Trophoblast cell (in vitro differentiated cells and primary cell): ENCODE data around the gene FMO4.
A peak's percentile ranks its signal among the peaks of the same experiment; 100 is the strongest.
"Not testable (repeated sequence)": the region's sequence is repeated elsewhere in the genome, so short reads cannot be mapped to it uniquely, and the experiment has no call there.

Experiments used
- DNase-seq, 2 donors: peaks; one replicate each; pipeline ENCODE4 v3.0.0-alpha.2; 2016
- H2AFZ ChIP-seq: 2 replicates; pipeline ENCODE4 v1.6.1; 2013; ENCODE audit warnings: low read length, moderate library complexity, mild to moderate bottlenecking; ENCODE audit not compliant: insufficient read depth, poor library complexity
- H2AK5ac ChIP-seq: 2 replicates; pipeline ENCODE4 v1.6.1; 2013; ENCODE audit warnings: mild to moderate bottlenecking, low read length
- H2BK120ac ChIP-seq: 2 replicates; pipeline ENCODE4 v1.6.1; 2013; ENCODE audit warnings: low read length, mild to moderate bottlenecking, moderate library complexity; ENCODE audit not compliant: insufficient read depth, poor library complexity
- H2BK12ac ChIP-seq: 2 replicates; pipeline ENCODE4 v1.6.1; 2013; ENCODE audit warnings: mild to moderate bottlenecking, low read length, moderate library complexity
- H2BK5ac ChIP-seq: 2 replicates; pipeline ENCODE4 v1.6.1; 2013; ENCODE audit warnings: low read length, low read depth, moderate library complexity, mild to moderate bottlenecking; ENCODE audit not compliant: poor library complexity
- H3K14ac ChIP-seq: 2 replicates; pipeline ENCODE4 v1.6.1; 2013; ENCODE audit warnings: mild to moderate bottlenecking, low read length
- H3K18ac ChIP-seq: 2 replicates; pipeline ENCODE4 v1.6.1; 2013; ENCODE audit warnings: mild to moderate bottlenecking, low read length
- H3K23ac ChIP-seq: 2 replicates; pipeline ENCODE4 v1.6.1; 2013; ENCODE audit warnings: low read length
- H3K27ac ChIP-seq: 2 replicates; pipeline ENCODE4 v1.5.1; 2013; ENCODE audit warnings: low read depth, mild to moderate bottlenecking, inconsistent platforms, low read length, moderate library complexity
- H3K27me3 ChIP-seq: 2 replicates; pipeline ENCODE4 v1.6.1; 2013; ENCODE audit warnings: inconsistent platforms, mild to moderate bottlenecking, low read length, moderate library complexity; ENCODE audit not compliant: insufficient read depth
- H3K36me3 ChIP-seq, 2 experiments: 1 replicate in 1 of 2; 2 replicates in 1 of 2; pipeline ENCODE4 v1.6.1; 2013; ENCODE audit warnings: low read length in 2 of 2, mild to moderate bottlenecking in 2 of 2, moderate library complexity in 1 of 2; ENCODE audit not compliant: insufficient read depth in 2 of 2, control insufficient read depth in 1 of 2
- H3K4ac ChIP-seq: 2 replicates; pipeline ENCODE4 v1.6.1; 2013; ENCODE audit warnings: low read depth, mild to moderate bottlenecking, low read length, moderate library complexity
- H3K4me1 ChIP-seq, 2 experiments: 1 replicate in 1 of 2; 2 replicates in 1 of 2; pipeline ENCODE4 v1.6.1; 2013; ENCODE audit warnings: low read length in 2 of 2, mild to moderate bottlenecking in 2 of 2, moderate library complexity in 1 of 2; ENCODE audit not compliant: insufficient read depth in 2 of 2, control insufficient read depth in 1 of 2
- H3K4me2 ChIP-seq: 2 replicates; pipeline ENCODE4 v1.6.1; 2013; ENCODE audit warnings: inconsistent platforms, mild to moderate bottlenecking, low read length, moderate library complexity
- H3K4me3 ChIP-seq: 2 replicates; pipeline ENCODE4 v1.5.1; 2013; ENCODE audit warnings: mild to moderate bottlenecking, low read depth, low read length, inconsistent platforms
- H3K79me1 ChIP-seq: one replicate; pipeline ENCODE4 v1.6.1; 2013; ENCODE audit warnings: low read length
- H3K79me2 ChIP-seq: 2 replicates; pipeline ENCODE4 v1.6.1; 2013; ENCODE audit warnings: low read length, mild to moderate bottlenecking; ENCODE audit not compliant: control insufficient read depth, insufficient read depth, poor library complexity
- H3K9ac ChIP-seq: 2 replicates; pipeline ENCODE4 v1.6.1; 2013; ENCODE audit warnings: mild to moderate bottlenecking, low read length
- H3K9me3 ChIP-seq: 2 replicates; pipeline ENCODE4 v1.6.1; 2013; ENCODE audit warnings: low read depth, mild to moderate bottlenecking, control low read depth, inconsistent platforms, low read length; ENCODE audit not compliant: insufficient read depth
- H4K12ac ChIP-seq: 2 replicates; pipeline ENCODE4 v1.6.1; 2013; ENCODE audit warnings: low read depth, mild to moderate bottlenecking, low read length, moderate library complexity
- H4K8ac ChIP-seq: 2 replicates; pipeline ENCODE4 v1.6.1; 2013; ENCODE audit warnings: low read depth, mild to moderate bottlenecking, low read length, moderate library complexity
- H4K91ac ChIP-seq: one replicate; pipeline ENCODE4 v1.6.1; 2013; ENCODE audit warnings: low read depth, mild to moderate bottlenecking, low read length, moderate library complexity
- WGBS: extraction: QIAGEN DNeasy Blood & Tissue Kit; methylation state at CpG from one replicate; pipeline ENCODE4 v1.1.7; 2013; ENCODE audit warnings: missing lambda C conversion rate; ENCODE audit not compliant: insufficient read length, insufficient coverage; ENCODE audit errors: extremely low coverage; 5-methylcytosine and 5-hydroxymethylcytosine counted together

FMO4 gene

DNA sequence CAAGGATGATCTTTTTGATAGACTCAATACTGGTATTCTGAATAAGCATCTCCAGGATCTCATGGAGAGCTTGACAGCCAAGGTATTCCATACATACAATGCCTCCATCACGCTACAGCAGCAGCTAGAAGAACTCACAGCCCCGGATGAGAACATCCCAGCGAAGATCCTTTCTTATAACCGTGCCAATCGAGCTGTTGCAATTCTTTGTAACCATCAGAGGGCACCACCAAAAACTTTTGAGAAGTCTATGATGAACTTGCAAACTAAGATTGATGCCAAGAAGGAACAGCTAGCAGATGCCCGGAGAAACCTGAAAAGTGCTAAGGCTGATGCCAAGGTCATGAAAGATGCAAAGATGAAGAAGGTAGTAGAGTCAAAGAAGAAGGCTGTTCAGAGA is 25.4 kb downstream of the FMO4 start:
- H3K79me1 ChIP-seq, DNase-seq, H3K9me3 ChIP-seq, H3K4ac ChIP-seq, H3K9ac ChIP-seq, H4K12ac ChIP-seq, H3K4me1 ChIP-seq, H3K79me2 ChIP-seq, H3K14ac ChIP-seq, H3K27ac ChIP-seq, H3K4me2 ChIP-seq, H3K36me3 ChIP-seq, H3K4me3 ChIP-seq, H4K91ac ChIP-seq, H2AK5ac ChIP-seq, H2BK5ac ChIP-seq, H2BK12ac ChIP-seq, H2BK120ac ChIP-seq, H4K8ac ChIP-seq, H3K27me3 ChIP-seq, H3K18ac ChIP-seq, H3K23ac ChIP-seq, H2AFZ ChIP-seq: not testable (repeated sequence)
- WGBS = no CpG with 5 or more reads among the region's 6 CpGs

DNA sequence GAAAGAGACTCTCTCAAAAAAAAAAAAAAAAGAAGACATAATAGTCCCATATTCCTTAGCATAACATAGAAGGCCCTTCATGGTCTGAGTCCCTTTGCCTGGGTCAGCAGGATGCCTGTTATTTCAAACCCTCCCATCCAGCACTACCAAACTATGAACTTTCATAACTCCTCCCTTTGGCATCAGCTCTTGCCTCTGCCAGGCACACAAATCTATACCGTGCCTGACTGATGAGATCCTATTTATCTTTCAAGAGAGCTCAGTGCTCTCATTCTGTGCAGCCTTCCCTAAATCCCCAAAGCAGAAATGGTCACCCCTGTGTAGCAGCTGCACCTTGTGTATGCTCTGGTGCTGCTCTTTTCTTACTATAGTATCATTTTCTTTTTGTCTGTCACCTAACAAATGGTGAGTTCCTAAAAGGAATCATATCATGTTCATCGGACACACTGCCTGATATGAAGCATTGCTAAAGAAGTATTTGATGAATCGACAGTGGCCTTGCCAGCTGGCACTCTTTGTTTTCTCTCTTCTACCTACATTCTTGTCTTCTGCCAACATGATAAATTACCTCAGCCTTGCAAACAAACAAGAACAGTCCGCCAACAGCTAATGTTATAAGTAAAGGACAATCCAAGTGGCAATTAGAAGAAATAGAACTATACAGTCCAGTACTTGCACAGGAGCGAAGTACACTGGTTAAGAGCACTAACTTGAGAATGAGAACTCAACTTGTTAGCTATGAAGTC is 29.9 kb downstream of the FMO4 start:
- Histone ChIP-seq H3K4me2 (no peak overlapping the region), H3K4ac (no peak overlapping the region), H3K23ac (no peak overlapping the region), H2BK5ac (no peak overlapping the region), H3K4me3 (no peak overlapping the region), H3K18ac (no peak overlapping the region), H3K4me1 (no peaks in the 10 kb centered on the region), H2AK5ac (no peak overlapping the region), H4K12ac (no peak overlapping the region), H3K36me3 (no peaks in the 10 kb centered on the region), H3K14ac (no peak overlapping the region), H3K27me3 (no peaks in the 10 kb centered on the region), H4K8ac (no peak overlapping the region), H3K27ac (no peak overlapping the region), H2BK12ac (no peak overlapping the region), H2BK120ac (no peak overlapping the region), H3K9ac (no peak overlapping the region), H4K91ac (no peak overlapping the region), H3K79me1 (no peaks in the 10 kb centered on the region), H3K79me2 (no peaks in the 10 kb centered on the region), H2AFZ (no peak overlapping the region), H3K9me3 (no peaks in the 10 kb centered on the region)
- no peak for DNase-seq
- no CpG with 5 or more reads among the region's 5 CpGs for WGBS

DNA sequence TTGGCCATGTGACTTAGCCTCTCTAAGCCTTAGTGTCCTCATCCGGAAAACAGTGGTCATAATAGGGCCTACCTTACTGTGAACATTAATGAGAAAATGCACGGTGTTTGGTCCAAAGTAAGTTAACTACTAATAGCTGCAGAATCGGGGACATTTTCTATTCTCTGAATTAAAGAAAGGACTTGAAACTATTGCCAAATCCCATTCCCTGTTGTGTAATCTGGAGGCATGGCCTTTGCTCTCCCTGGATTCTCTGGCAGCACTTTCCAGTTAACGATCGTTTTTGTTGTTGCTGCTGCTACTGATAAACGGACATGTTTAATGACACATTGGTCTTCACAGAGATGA is 30.5 kb downstream of the FMO4 start:
- Histone ChIP-seq H4K12ac (no peak overlapping the region), H3K23ac (no peak overlapping the region), H2BK5ac (no peak overlapping the region)

DNA sequence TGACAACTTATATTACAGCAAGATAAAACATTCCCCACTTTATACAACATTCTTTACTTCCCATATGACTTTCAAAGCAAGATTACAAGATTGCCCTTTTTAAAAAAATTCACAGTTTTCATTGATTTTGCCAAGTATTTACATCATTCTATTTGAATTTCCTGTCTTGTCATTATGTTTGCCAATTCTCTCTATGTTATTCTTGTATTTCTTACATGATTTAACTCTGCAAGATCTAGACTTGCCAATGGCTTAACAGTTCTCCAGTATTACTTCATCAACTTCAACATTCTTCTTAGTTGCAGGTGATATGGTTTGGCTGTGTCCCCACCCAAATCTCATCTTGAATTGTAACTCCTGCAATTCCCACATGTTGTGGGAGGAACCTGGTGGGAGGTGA is 31.6 kb downstream of the FMO4 start:
- Histone ChIP-seq H3K14ac (no peak overlapping the region), H2BK12ac (no peak overlapping the region), H4K91ac (no peak overlapping the region), H3K4me3 (no peak overlapping the region), H3K23ac (no peak overlapping the region), H3K79me1 (no peaks in the 10 kb centered on the region), H3K9me3 (no peaks in the 10 kb centered on the region), H4K8ac (no peak overlapping the region), H2AK5ac (no peak overlapping the region), H2BK120ac (no peak overlapping the region), H3K27ac (no peak overlapping the region), H3K18ac (no peak overlapping the region), H3K4me2 (no peak overlapping the region), H3K79me2 (no peaks in the 10 kb centered on the region), H2AFZ (no peak overlapping the region), H3K27me3 (no peaks in the 10 kb centered on the region), H3K36me3 (no peaks in the 10 kb centered on the region), H3K9ac (no peak overlapping the region), H3K4me1 (no peaks in the 10 kb centered on the region), H4K12ac (no peak overlapping the region), H2BK5ac (no peak overlapping the region), H3K4ac (no peak overlapping the region)
- DNase-seq = no peak

More for the DNA sequence above, 30.5 kb downstream of the FMO4 start:
- H3K36me3 ChIP-seq = no peaks in the 10 kb centered on the region
- no peak overlapping the region for H3K4me3 ChIP-seq
- no peak overlapping the region for H3K4me2 ChIP-seq
- H3K18ac ChIP-seq = no peak overlapping the region
- no peak overlapping the region for H2BK120ac ChIP-seq
- no peak overlapping the region for H3K4ac ChIP-seq
- H3K27me3 ChIP-seq = no peaks in the 10 kb centered on the region
- H3K9me3 ChIP-seq = no peaks in the 10 kb centered on the region
- no peak overlapping the region for H3K14ac ChIP-seq
- H3K27ac ChIP-seq = no peak overlapping the region
- H2AFZ ChIP-seq = no peak overlapping the region
- no peaks in the 10 kb centered on the region for H3K79me2 ChIP-seq
- H4K8ac ChIP-seq = no peak overlapping the region
- no peak overlapping the region for H2AK5ac ChIP-seq
- no CpG with 5 or more reads among the region's 6 CpGs for WGBS
- no peak overlapping the region for H2BK12ac ChIP-seq
- H3K4me1 ChIP-seq = no peaks in the 10 kb centered on the region
- H3K9ac ChIP-seq = no peak overlapping the region
- H4K91ac ChIP-seq = no peak overlapping the region
- H3K79me1 ChIP-seq = no peaks in the 10 kb centered on the region
- peak in 1 of 2 donors; percentile 29 for DNase-seq
